ENCODE data around the gene PLEKHA1. TPM values are rescaled to one million over a fixed set of nuclear protein-coding genes. Genes with fewer than 3 reads are reported as not detected.

PLEKHA1 gene
- total and polyA plus RNA-seq, 2 donors (not counting 3 experiments of a cell fraction or from before 2014, with no cell fraction given), result 21.6 to 58.8 TPM

DNA sequence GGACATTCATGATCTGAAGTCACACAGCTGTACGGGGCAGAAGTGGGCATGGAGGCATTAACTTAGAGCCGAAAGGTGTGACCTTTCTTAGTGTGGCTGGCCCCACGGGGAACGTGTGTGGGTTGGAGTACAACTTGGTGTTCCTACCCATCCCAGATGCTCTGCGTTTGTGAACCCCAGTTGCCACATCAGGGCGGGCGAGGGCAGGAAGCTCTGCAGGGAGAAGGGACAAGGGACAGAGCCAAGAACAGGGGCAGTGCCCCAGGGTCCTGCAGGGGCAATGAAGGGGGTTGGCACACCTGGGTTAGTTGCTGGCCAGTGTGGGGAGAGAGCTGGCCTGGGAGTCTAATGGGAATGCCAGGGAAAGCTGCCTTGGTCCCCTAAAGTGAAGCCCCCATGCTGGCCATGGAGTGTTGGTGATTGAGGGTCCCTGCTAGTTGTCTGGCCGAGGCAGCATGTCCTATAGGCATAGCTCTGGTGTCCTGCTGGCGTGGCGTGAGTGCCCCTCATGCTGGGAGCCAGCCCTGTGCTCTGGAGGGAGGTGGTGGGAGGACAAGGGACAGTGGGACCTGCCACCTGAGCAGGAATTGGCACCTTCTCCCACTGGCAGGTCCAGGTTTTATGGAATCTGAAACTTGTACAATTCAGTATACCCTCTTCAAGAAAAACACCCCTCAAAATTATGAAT lies 105.8 kb downstream of the PLEKHA1 start:
- DNase-seq (ENCODE audit: low read depth, low spot score), result no peak
- H3K4me2 ChIP-seq (ENCODE audit: insufficient read depth, low read length), result no peak overlapping the region
- BruUV-seq (replicated peaks), result no TSS peak
- no peak overlapping the region for H3K4me3 ChIP-seq (replicated peaks in 1 of 3; ENCODE audit: insufficient read depth in 1 of 3, low read depth in 1 of 3, low read length in 3 of 3)
- H3K79me2 ChIP-seq (ENCODE audit: control insufficient read depth, insufficient read depth, low read length), result no peaks in the 10 kb centered on the region
- ChIA-PET POLR2A (no interaction called here), CTCF (interaction anchor here (0.9 to 4.5 kb wide), 2 partner anchors 85 to 200 kb away, joined by 3 to 15 read pairs; no protein-coding TSS in a partner anchor)
- H4K20me1 ChIP-seq (replicated peaks; ENCODE audit: control insufficient read depth, extremely low read depth, insufficient read depth, low read length), result no peaks in the 10 kb centered on the region
- peaks cover 13% of the 10 kb centered on the region for H3K4me1 ChIP-seq (ENCODE audit: control insufficient read depth, extremely low read depth, insufficient read depth, low read length)
- no peak for TF ChIP-seq POLR2AphosphoS5 (IDR thresholded peaks at IDR 0.05; ENCODE audit: insufficient read depth, low read depth, low read length)
- no peak for TF ChIP-seq GATA2 (IDR thresholded peaks at IDR 0.05; ENCODE audit: insufficient read depth, insufficient read length, low read depth, low read length)
- no peak for TF ChIP-seq JUN (IDR thresholded peaks at IDR 0.05; ENCODE audit: borderline replicate concordance, insufficient read depth, insufficient read length, low read depth)
- TF ChIP-seq EZH2 (IDR thresholded peaks at IDR 0.05; ENCODE audit: borderline replicate concordance, low read depth, low read length, severe bottlenecking), result no peak
- TF ChIP-seq, protein P1, sequence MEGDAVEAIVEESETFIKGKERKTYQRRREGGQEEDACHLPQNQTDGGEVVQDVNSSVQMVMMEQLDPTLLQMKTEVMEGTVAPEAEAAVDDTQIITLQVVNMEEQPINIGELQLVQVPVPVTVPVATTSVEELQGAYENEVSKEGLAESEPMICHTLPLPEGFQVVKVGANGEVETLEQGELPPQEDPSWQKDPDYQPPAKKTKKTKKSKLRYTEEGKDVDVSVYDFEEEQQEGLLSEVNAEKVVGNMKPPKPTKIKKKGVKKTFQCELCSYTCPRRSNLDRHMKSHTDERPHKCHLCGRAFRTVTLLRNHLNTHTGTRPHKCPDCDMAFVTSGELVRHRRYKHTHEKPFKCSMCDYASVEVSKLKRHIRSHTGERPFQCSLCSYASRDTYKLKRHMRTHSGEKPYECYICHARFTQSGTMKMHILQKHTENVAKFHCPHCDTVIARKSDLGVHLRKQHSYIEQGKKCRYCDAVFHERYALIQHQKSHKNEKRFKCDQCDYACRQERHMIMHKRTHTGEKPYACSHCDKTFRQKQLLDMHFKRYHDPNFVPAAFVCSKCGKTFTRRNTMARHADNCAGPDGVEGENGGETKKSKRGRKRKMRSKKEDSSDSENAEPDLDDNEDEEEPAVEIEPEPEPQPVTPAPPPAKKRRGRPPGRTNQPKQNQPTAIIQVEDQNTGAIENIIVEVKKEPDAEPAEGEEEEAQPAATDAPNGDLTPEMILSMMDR (IDR thresholded peaks at IDR 0.05; ENCODE audit: extremely low read depth in 1 of 2, insufficient read depth in 1 of 2, low read depth in 1 of 2, low read length in 2 of 2), result no peak
- TF ChIP-seq FOS (IDR thresholded peaks at IDR 0.05; ENCODE audit: borderline replicate concordance, insufficient read depth, low read length), result no peak
- no peak for TF ChIP-seq POLR2A (IDR thresholded peaks at IDR 0.05; ENCODE audit: low read depth, low read length)
- TF ChIP-seq MYC (IDR thresholded peaks at IDR 0.05; ENCODE audit: low read depth, low read length), result no peak
- TF ChIP-seq, protein P2, sequence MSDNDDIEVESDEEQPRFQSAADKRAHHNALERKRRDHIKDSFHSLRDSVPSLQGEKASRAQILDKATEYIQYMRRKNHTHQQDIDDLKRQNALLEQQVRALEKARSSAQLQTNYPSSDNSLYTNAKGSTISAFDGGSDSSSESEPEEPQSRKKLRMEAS (IDR thresholded peaks at IDR 0.05; ENCODE audit: insufficient read depth, insufficient read length), result no peak
- H3K27ac ChIP-seq (ENCODE audit: insufficient read depth, low read depth, low read length), result no peak overlapping the region
- H3K27me3 ChIP-seq (ENCODE audit: control insufficient read depth in 2 of 2, insufficient read depth in 2 of 2, low read length in 2 of 2), result no peaks in the 10 kb centered on the region
- H3K9ac ChIP-seq (replicated peaks; ENCODE audit: extremely low read depth, insufficient read depth, low read length), result no peak overlapping the region
- H3K9me3 ChIP-seq (replicated peaks; ENCODE audit: control insufficient read depth, insufficient read depth, low read length), result no peaks in the 10 kb centered on the region
- intact Hi-C loops (cut with micrococcal nuclease) (no loop called here), dilution Hi-C loops (cut with MboI; ENCODE audit: extremely low pct_ligation_motif_present, low sequenced_read_pairs) (no loop called here)
- H2AFZ ChIP-seq (ENCODE audit: low read depth, low read length), result no peak overlapping the region
- no peaks in the 10 kb centered on the region for H3K36me3 ChIP-seq (ENCODE audit: control insufficient read depth in 2 of 2, extremely low read depth in 1 of 2, insufficient read depth in 2 of 2, low read length in 2 of 2)
- no peak for FAIRE-seq
- H3K9me1 ChIP-seq (replicated peaks; ENCODE audit: control insufficient read depth, extremely low read depth, insufficient read depth, low read length), result no peaks in the 10 kb centered on the region
